Endothelial cell (in vitro differentiated cells): ENCODE data around the gene PLGRKT. TPM values are rescaled to one million over a fixed set of nuclear protein-coding genes. Genes with fewer than 3 reads are reported as not detected.
"Not testable (repeated sequence)": the region's sequence is repeated elsewhere in the genome, so short reads cannot be mapped to it uniquely, and the experiment has no call there.

Experiments used
- DNase-seq: peaks from one replicate; pipeline ENCODE4 v3.0.0; 2021; ENCODE audit warnings: low spot score
- H3K27ac Mint-ChIP-seq: one replicate; pipeline ENCODE4 v1.8.0; 2021; ENCODE audit warnings: mixed read lengths, inconsistent platforms; ENCODE audit not compliant: unreplicated experiment
- H3K27me3 Mint-ChIP-seq: one replicate; pipeline ENCODE4 v1.8.0; 2021; ENCODE audit warnings: mild to moderate bottlenecking, moderate library complexity, mixed read lengths, inconsistent platforms; ENCODE audit not compliant: unreplicated experiment
- H3K36me3 Mint-ChIP-seq: one replicate; pipeline ENCODE4 v1.8.0; 2021; ENCODE audit warnings: mild to moderate bottlenecking, low read depth, mixed read lengths, inconsistent platforms; ENCODE audit not compliant: unreplicated experiment
- H3K4me1 Mint-ChIP-seq: one replicate; pipeline ENCODE4 v1.8.0; 2021; ENCODE audit warnings: mild to moderate bottlenecking, mixed read lengths, inconsistent platforms; ENCODE audit not compliant: unreplicated experiment
- H3K4me3 Mint-ChIP-seq: one replicate; pipeline ENCODE4 v1.8.0; 2021; ENCODE audit warnings: mild to moderate bottlenecking, mixed read lengths, inconsistent platforms; ENCODE audit not compliant: unreplicated experiment
- H3K9me3 Mint-ChIP-seq: one replicate; pipeline ENCODE4 v1.8.0; 2021; ENCODE audit warnings: mixed read lengths, inconsistent platforms; ENCODE audit not compliant: unreplicated experiment
- total RNA-seq: library from RNA; stranded (reverse); fragmentation: NEBNext Ultra II Directional; extraction: Animal tissue kit (Norgen Biotek cat#: 25700); gene quantifications from one replicate; pipeline ENCODE4 v1.2.1, GENCODE V29; 2021; ENCODE audit not compliant: unreplicated experiment
- TF ChIP-seq, protein P1 (sequence below): fragments of 200-600 bp; sonication (generic); IDR thresholded peaks from one replicate; pipeline ENCODE4 v1.5.0; 2021; ENCODE audit warnings: antibody characterized with exemption; ENCODE audit not compliant: unreplicated experiment

Gene PLGRKT
- total RNA-seq, 1 donor from 2014 or later: 4.8 TPM

GRCh38 chr9:5470816-5471215 is 33.1 kb upstream of the PLGRKT start:
- no peaks in the 10 kb centered on the region for H3K4me1 Mint-ChIP-seq
- TF ChIP-seq, protein P1, sequence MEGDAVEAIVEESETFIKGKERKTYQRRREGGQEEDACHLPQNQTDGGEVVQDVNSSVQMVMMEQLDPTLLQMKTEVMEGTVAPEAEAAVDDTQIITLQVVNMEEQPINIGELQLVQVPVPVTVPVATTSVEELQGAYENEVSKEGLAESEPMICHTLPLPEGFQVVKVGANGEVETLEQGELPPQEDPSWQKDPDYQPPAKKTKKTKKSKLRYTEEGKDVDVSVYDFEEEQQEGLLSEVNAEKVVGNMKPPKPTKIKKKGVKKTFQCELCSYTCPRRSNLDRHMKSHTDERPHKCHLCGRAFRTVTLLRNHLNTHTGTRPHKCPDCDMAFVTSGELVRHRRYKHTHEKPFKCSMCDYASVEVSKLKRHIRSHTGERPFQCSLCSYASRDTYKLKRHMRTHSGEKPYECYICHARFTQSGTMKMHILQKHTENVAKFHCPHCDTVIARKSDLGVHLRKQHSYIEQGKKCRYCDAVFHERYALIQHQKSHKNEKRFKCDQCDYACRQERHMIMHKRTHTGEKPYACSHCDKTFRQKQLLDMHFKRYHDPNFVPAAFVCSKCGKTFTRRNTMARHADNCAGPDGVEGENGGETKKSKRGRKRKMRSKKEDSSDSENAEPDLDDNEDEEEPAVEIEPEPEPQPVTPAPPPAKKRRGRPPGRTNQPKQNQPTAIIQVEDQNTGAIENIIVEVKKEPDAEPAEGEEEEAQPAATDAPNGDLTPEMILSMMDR: no peak
- no peaks in the 10 kb centered on the region for H3K27me3 Mint-ChIP-seq
- H3K27ac Mint-ChIP-seq: no peak overlapping the region
- no peaks in the 10 kb centered on the region for H3K36me3 Mint-ChIP-seq
- DNase-seq: no peak
- H3K4me3 Mint-ChIP-seq: no peak overlapping the region
- no peaks in the 10 kb centered on the region for H3K9me3 Mint-ChIP-seq

- TF ChIP-seq, protein P1: no peak
- Mint-ChIP-seq H3K27ac (no peak overlapping the region), H3K36me3 (no peaks in the 10 kb centered on the region), H3K9me3 (no peaks in the 10 kb centered on the region), H3K4me3 (no peak overlapping the region), H3K4me1 (no peaks in the 10 kb centered on the region), H3K27me3 (no peaks in the 10 kb centered on the region)
- DNase-seq: no peak
These were observed 32.4 kb upstream of the PLGRKT start for GRCh38 chr9:5470122-5470521.

DNA sequence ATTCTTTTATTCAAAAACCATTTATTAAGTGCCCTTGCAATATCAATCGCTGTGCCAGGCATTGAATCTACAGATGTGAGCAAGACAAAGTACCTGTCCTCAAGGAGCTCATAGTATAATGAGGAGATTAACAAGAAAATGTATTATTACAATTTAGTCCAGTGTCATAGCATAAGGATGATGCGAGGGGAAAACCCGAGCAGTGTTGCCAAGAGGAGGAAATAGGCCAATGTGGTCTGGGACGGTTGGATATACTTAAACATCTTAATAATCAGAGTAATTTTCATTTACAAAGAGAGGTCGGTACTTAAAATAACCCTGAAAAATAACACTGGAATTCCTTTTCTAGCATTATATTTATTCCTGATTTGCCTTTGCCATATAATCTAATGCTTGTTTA is 31.1 kb upstream of the PLGRKT start:
- H3K27ac Mint-ChIP-seq: no peak overlapping the region
- no peak for DNase-seq
- H3K36me3 Mint-ChIP-seq: no peaks in the 10 kb centered on the region
- H3K4me3 Mint-ChIP-seq: no peak overlapping the region
- no peaks in the 10 kb centered on the region for H3K9me3 Mint-ChIP-seq
- H3K27me3 Mint-ChIP-seq: no peaks in the 10 kb centered on the region
- TF ChIP-seq, protein P1: no peak
- no peaks in the 10 kb centered on the region for H3K4me1 Mint-ChIP-seq

DNA sequence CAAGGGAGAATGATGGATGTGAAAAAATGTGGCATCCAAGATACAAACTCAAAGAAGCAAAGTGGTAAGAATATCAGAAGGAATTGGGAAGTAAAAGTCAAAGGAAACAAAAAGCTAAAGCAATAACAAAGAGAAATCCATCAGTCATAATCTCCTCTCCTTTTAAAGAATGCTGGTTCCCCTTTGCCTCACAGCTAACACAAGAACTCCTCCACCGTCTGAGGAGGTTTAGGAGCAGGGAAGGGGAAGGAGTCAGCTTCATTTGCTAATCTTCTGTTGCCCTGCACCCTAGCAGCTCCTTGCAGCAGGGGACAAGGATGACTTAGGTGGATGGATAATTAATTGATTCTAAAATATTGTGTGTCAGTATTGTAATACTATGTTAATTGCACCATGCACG is 29.0 kb upstream of the PLGRKT start:
- Mint-ChIP-seq H3K9me3 (no peaks in the 10 kb centered on the region), H3K4me3 (no peak overlapping the region), H3K27ac (no peak overlapping the region), H3K36me3 (no peaks in the 10 kb centered on the region), H3K4me1 (no peaks in the 10 kb centered on the region), H3K27me3 (no peaks in the 10 kb centered on the region)
- TF ChIP-seq, protein P1: no peak
- no peak for DNase-seq

DNA sequence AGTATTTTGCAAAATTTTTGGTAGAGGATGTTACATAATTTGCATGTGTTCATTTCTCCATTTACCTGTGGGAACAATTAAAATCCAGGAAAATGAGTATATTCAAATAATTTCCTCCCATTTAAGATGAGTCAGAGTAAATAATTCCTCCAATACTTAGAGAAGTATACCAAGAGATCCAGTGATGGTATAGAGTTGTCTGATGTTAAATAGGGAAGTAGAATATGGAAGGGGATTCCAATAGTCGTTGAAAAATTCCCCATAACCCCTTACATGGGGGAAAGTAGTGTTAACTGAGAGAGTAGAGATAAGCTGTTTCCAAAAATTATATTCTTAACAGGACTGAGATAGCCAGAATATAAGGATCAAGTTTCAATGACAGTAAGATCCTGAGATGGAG is 28.3 kb upstream of the PLGRKT start:
- Mint-ChIP-seq H3K9me3 (no peaks in the 10 kb centered on the region), H3K36me3 (no peaks in the 10 kb centered on the region), H3K4me1 (no peaks in the 10 kb centered on the region), H3K4me3 (no peak overlapping the region), H3K27ac (no peak overlapping the region), H3K27me3 (no peaks in the 10 kb centered on the region)
- TF ChIP-seq, protein P1: no peak
- no peak for DNase-seq

GRCh38 chr9:5464831-5465330 is 27.2 kb upstream of the PLGRKT start:
- not testable (repeated sequence) for H3K27me3 Mint-ChIP-seq, H3K9me3 Mint-ChIP-seq, H3K27ac Mint-ChIP-seq, H3K36me3 Mint-ChIP-seq, DNase-seq, H3K4me3 Mint-ChIP-seq, H3K4me1 Mint-ChIP-seq
